Superior temporal gyrus (tissue), 1 donor: ENCODE data around the gene SMIM21.
A peak's percentile ranks its signal among the peaks of the same experiment; 100 is the strongest.

Experiments used
- DNase-seq: peaks from one replicate; pipeline ENCODE4 v3.0.0-alpha.2; 2016; ENCODE audit errors: extremely low spot score

SMIM21 gene

DNA sequence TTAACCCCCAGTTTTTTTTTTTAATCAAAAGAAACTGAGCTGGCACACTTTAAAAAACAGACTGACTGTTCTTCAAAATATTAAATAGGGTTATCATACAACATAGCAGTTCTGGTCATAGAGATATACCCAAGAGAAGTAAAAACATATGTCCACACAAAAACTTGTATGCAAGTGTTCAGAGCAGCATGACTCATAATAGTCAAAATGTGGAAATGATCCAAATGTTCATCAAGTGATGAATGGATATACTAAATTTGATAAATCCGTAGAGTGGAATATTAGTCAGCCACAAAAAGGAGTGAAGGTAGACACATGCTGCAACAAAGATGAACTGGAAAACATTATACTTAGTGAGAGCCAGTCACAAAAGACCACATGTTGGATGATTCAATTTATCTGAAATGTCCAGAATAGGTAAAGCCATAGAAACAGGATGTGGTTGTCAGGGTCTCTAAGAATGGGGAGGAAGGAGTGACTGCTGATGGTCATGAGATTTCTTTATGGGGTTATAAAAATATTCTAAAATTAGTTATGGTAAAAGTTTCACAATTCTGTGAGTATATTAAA is 5.1 kb downstream of the SMIM21 start:
- DNase-seq, result no peak

DNA sequence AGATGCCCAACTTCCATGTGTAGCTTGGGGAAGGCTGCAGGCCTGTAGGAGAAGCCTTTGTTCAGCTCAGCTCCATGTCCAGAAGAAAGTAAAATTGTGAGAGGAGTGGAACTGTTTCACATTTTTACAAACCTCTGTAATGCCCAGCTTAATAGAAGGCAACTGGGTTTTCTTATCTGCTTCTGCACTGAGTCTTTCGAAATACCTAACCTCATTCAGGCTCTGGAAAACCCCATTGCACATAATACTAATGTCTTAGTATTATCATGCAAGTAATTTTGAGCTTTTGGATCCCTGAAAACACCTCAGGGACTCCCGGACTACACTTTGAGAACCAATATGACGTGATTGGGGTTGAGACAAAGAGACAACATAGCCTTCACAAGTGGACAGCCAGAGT is 5.8 kb downstream of the SMIM21 start:
- no peak for DNase-seq

DNA sequence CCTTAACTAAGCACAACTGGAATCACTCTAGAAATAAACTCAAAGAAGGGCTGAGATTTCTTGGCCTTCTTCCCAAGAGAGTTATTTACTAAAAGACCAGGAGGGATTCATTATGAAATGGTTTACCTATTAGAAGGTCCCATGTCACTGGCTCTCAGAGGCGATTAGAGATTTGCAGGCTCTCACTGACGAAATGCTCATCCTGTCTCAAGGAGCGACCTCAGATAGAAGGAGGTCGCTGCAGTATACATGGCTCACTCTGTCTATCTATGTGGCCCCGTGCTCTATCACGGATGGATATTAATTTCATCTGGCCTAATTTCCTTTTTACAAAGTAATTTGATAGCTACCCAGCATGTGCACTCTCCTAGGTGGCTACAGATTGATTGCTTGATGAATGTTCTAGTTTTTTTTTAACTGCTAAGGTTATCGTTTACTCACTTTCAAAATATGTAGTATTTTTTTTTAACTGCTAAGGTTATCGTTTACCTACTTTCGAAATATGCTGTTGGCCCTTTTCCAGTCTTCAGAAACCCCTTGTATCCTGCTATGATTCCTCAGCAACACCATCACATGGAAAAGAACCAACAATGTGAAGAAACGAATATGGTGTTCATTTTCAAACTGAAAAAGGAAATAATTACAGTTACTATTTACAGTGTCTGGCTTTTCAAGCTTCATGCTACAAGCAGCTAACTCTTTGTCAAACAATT is 9.1 kb downstream of the SMIM21 start:
- DNase-seq, result no peak

DNA sequence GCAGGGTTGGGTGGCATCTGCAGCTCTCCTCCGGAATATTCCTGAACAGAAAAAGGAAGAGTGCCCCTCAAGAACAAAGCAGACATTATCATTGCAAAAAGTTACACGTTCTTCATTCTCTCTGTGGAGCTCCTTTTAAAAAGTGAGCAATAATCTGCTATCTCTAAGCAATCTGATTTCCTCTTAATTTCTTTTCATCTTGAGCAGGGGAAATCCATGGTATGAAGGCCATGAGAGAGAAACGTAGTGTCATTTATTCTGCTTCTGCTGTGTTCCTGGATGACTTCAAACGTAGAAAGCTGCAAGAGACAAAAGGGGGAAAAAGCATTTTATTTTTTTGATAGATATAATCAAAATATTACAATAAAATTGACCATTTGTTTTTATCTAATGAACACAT is 16.9 kb downstream of the SMIM21 start:
- no peak for DNase-seq

DNA sequence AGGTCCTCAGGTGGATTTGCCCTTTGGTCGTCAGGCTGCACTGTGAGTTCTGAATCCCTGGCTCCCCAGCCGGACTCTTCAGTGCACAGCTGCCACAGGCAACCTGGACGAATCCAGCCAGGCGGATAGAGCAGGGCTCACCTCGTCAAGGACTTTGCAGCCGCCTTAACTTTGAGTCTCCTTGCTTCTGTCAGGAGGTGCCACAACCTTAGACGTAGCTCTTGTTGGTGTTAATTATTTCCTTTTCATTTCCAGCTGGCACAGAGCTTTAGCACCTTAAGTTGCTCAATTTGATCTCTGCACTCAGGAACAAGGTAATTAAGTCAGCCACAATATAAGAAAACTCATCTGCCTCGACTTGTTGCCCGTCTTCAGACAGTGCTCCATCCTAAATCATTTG is 17.7 kb downstream of the SMIM21 start:
- no peak for DNase-seq

DNA sequence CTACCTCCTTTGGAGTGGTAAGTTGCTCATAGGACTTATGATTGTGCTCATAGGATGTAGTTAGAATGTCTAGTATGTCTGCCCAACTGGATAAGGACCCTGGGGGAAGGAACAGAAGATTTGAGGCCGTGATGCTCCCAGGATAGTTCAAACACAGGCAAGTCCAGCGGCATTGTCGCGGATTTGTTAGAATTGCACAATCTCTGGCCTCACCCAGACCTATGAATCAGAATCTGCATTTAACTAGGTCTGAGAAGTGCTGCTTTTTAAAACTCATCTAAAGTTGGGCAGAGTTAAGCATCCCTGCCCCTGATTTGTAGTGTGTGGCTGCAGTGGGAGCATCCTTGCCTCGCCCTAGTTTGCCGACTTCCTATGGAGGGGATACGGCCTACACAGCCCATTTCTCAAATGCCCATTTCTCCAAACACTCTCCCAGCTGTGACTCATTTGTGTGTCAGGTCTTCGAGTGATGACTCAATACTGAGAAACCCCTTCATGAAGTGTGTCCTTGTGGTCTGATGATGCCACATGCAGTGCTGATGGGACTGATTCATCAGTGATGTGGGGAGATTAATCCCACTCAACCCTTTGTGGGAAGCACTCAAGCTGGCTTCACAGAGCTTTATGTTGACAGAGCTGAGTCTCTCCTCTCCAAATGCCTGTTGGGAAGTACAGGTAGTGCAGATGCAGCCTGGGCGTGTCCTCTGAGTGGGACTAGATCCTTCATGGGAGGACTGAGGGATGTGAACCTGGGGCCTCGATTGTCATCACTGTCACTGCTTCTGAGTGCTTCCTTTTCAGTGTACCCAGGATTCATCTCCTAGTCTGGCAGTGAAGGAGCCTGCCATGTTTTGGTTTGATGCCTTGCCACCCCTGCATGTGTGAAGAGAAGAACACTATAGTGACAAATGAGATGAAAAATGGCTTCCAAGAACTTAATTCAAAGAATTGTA is 18.7 kb downstream of the SMIM21 start:
- DNase-seq, result peak; percentile 22

DNA sequence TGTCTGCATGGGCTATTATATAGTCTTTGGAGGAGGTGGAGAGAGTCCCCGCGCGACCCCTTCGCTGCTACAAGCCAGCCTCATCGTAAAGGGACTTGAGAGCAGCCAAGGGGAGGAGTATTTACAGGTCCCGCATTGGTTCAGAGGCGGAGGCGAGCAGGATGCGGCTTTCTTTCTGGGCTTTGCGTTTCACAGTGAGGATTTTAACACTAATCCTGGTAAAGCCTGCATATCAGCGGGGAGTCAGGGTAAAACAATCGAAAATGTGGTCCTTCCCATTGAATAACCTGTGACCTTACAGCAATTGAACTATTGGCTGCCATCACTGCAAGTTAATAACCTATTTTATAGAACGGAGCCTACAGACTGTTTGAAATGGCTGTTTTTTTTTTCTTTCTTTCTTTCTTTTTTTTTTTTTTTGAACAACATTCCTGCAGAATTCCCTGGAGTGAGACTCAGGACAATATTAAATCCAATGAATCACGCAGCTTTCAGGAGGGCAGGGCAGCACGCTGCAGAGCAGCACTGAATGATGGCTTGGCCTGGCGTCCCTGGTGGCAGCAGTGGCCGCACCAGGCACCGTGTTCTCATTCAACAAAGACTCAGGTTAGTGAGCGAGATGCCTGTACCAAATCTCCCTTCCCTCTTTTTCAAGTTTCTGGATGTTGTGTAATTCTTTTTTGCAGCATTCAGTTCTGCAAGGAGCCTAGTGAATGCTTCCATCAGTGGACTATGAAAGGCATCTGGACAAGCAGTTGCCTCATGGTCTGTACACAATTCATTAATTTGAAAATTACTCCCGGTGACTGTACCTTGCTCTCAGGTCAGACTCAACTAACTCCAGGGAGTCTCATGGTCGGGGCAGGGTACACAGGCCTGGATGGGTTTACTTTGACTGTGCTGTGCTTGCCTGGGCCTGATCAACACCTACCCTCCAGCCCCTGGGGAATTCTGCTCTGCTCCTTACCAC is 19.8 kb downstream of the SMIM21 start:
- DNase-seq, result peak; percentile 26

DNA sequence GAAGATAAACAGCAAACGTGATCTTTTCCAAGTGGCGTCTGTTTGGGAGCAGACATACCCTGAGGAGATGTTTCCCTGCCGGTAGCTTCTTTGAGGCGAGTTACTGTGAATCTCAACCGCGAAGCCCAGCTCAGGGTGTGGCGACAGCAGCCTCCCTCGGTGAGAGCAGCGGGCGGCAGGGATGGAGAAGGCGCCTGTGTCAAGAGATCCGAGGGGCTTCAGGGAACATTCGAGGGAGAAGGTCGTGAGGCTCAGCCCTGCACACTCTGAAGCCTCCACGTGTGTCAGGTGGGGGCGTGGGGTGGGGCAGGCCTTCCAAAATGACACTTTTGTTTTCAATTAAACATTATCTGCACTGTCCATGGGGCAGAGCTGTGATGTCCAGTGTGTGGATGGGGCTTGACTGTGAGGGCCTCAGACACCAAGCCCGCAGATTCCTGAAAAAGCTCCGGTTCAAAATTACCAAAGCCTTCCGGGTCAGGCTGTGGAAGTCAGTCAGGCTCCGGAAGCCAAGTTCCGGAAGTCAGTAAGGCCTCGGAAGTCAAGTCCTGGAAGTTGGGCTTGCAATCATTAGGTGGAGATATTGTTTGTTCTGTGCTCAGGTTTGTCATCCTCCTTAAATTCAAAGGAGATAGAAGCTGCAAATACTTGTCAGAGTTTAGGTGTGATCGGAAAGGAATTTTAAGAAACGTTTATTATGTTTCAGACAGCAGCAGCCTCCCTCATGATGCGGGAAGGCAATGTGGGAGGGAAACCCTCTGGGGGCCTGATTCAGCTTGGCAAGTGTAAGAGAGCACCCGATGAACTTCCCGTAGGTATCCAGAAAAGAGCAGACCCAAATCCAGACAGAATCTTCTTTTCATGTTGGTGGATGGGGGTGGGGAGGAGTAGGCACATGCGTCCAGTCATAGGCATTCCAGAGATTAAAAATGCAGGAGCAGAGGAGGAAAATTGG is 20.7 kb downstream of the SMIM21 start:
- DNase-seq, result no peak

DNA sequence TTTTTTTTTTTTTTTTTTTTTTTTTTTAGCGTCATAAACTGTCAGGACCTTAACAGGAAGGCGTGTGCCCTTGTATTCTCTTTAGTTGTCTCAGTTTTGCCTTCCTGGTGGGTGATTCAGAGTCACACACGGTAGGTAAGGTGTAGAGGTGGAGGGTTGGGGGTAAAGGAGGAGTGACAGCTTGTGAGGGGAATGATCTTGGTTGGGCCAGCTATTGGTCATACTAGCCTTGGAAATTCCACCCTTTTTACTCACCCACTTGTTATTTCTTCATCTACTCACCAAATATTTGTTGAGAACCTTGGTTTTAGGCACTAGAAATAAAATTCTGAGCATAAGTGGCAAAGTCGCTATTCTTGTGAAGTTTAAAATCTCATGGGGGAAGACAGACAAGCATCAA is 22.2 kb downstream of the SMIM21 start:
- no peak for DNase-seq

DNA sequence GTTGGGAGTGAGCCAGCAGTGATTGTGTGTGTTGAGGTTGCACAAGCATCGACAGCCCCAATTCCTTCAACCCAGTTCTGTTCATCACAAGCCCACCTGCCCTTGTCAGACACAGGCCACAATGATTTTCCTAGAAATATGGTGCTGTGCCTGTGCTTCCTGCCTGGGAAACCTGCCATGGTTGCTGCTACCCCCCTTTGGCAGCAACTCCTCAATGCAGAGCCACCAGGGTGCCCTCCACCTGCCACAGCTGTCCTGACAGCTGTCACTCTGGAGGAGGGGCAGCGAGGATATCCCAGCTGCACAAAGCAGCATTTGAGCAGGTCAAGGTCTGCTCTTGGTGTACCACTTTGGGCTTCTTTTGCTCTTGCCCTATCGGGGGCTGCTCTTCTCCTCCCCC is 27.1 kb downstream of the SMIM21 start:
- no peak for DNase-seq

DNA sequence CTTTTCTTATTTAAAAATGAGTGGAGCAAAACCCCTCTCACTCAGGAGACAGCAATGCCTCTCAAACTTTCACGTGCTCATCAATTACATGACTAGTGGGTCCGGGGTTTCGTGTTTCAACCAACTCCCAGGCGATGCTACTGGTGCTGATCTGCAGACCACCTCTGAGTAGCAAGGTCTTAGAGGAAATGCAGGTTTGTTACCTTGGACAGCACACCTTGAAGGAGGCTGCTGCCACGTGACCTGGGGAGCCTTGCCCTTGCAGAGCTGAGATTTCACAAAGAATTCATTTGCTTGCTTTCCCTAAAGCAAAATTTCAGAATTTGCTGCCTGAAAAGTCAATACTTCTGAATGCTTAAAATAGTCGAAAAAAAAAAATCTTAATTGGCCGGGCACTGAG is 32.4 kb downstream of the SMIM21 start:
- DNase-seq, result no peak

DNA sequence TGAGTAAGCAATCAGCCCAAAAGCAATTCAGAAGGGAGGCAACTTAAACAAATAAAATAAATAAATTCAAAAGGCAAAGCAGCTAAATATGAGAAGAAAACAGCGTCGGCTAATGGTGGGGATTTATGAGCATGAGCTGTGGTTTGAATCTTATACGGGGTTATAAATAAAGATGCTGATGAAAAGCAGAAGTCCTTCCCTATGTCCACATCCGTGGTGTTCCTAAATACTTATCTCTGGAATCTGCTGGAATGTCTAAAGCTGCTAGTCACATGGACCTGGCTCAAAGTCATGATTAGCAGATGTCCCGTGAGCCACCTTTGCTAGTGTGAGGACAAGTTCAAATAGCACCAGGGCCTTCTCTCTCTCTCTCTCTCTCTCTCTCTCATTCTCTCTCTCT is 33.8 kb downstream of the SMIM21 start:
- DNase-seq, result no peak

DNA sequence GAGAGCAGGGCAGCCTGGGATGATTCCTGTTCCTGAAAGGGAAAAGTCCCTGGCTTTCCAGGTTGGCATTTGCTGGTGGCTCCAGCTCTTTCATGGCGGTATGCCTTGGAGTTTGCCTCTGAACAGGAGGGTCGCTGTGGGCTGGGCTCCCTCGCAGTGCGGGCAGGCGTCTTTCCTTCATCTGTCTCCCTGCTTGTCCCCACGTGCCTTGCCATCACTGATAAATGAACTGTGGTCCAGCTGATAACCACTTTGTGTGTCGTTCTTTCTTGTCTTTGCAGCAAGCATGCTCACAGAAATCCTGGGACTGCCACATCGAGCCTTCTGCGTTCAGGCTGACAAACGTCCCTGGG is 35.3 kb downstream of the SMIM21 start:
- DNase-seq, result no peak

DNA sequence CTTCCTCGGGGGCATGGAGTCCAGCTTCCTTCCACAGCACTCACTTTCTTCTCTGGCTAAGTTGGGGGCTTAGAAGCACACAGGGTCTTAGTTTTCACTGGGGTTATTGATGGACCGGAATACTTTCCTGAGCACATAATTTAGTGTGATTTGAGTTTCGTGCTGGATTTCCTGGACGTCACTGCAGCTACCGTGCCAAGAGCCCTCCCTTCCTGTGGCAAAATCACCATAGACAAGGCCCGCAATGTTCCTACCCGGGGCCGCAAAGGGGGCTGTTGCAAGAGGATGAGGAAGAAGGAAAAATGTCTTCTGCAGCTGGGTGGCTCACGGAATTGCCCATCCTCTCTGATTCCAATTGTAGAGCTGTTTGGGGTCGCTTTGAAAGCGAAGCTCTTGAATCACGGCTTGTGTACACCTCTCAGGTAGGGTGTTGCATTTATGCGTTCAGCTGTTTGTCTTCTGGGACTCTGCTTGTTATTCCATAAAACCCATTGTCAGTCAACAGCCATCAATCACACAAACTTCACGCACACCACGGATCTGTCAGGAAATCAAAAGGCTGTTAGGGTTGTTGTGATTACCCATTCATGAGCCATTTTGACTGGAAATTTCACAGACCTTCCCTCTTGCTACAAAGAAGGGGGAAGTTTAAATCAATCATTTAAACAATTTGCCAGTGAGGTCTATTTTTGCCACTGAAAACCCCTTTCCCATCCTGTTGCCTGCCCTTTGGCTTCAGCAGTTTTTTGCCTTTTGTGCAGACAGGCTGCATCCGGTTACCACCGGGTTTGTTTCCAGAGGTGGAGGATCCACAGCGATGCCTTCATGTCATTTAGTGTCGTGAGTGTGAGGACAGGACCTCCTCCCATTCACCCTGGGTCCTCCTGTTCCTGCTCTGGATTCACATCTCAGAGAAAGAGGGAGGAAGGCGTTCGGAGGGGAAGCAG is 36.0 kb downstream of the SMIM21 start:
- no peak for DNase-seq

DNA sequence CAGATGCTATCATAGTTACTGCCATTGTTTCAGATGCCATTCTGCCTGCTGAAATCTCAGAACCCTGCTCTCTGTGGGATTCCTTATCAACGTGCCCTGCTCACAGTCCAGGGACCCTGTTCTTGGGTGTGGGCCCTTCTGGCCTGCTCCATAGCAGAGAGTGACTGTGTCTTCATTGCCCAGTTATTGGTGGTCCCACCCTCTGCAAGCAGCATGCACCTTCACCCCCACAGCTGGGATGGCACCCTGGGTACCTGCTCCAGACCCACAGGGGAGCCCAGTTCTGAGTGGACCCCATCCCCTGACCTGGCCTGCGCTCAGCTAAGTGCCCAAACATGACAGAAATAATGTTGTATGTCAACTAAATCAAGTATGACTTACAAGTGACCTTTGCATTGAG is 36.6 kb downstream of the SMIM21 start:
- no peak for DNase-seq

DNA sequence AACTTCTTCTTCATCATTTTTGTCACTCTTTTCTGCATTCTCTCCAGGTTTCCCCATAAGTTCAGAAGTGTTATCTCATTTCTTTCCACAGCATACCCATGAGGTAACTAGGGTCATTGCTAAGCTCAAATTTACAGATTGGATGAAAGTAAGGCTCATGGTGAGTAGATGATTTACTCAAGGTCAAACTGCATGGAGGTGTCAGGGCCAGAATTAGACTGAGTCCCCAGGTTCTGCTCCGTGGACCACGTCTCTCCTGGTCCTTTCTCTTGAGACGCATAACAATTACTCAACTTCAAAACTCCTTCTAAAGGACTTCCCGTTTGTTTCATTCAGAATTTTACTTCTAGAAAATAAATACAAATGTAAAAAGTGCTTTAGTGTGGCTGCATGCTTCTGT is 43.4 kb downstream of the SMIM21 start:
- DNase-seq, result no peak

DNA sequence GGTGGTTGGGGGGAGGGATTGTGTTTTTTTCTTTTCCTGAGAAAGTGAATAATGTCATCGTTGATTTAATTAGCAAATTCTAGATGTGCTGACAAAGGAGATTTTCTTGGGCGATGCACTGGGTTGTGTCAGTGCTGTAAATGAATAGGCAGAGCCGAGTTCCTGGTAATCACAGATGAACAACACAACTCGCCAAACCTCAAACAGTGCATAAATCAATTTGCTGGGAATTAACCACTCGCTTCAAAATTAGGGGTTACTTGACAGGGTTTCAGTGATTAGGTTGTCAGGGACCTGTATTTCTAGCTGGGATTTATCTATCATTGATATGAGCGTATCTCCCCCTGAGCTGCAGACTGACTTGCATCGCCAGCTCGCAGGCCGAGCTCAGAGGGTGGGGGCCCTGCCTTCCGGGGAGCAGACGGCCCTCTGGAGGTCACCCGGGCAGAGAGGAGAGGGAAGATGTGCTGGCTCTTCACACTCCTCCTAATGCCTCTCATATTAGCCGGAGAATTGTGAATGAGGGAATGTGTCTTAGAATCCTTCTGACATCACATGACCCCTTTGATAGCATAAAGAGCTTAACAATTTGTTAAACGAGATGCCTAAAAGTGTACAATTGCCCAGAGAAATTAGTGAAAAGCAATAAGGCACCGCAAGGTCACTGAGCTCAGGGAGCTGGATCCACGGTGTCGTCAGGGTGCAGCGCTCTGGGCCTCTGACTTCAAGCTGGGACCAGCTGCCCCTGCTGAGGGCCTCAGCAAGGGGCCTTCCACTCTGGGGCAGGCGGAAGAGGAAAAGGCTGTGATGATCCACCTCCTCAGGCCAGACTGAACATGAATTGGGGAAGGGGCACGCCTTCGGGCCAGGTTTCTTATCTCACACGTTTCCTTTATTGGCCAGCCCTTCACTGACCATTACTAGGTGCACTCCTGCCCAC is 48.9 kb downstream of the SMIM21 start:
- no peak for DNase-seq

DNA sequence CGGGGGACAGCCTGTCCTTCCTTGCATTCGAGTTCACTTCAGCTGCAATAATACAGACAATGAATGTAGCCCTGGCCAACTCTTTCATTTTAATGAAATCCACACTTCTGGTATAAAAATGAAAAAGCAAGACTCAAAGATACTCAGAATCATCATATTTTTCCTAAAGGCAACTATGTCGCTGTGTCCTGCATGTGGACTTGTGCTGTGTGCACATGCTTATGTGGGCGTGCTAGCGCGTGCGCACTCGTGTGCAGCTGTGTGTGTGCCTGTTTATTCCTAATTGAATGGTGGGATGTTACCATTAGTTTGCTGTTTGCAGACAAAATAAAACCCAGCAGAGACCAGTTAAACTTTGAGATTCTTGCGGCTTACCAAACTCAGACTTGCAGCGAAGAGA is 49.6 kb downstream of the SMIM21 start:
- DNase-seq, result no peak
